HG02610 (cell line): Measurements from ENCODE around the gene PPIA.
"Not testable (repeated sequence)": the region's sequence is repeated elsewhere in the genome, so short reads cannot be mapped to it uniquely, and the experiment has no call there.

Experiments used
- ATAC-seq: cut with Tn5 transposase; IDR thresholded peaks from one replicate; pipeline ENCODE4 v1.9.1; 2021; ENCODE audit warnings: mild to moderate bottlenecking, moderate library complexity; ENCODE audit not compliant: unreplicated experiment

PPIA gene

DNA sequence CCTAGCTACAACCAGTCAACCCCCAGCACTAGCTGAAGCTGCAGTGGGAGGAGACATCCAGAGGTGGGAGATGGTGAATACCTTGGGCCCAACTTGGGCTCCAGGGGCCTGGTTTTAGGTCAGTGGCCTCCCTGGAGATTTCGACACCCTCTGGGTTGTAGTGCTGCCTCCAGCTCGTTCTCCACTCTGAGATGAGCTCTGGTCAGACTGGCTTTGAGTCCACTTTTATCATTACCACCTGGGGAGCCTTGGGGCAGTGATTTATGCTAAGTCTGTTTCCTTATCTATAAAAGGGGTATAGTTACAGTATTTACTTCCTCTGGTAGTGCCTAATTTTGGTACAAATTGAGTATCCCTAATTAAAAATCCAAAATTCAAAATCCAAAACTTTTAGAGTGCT, 22.8 kb downstream of the PPIA start:
- ATAC-seq: no peak

DNA sequence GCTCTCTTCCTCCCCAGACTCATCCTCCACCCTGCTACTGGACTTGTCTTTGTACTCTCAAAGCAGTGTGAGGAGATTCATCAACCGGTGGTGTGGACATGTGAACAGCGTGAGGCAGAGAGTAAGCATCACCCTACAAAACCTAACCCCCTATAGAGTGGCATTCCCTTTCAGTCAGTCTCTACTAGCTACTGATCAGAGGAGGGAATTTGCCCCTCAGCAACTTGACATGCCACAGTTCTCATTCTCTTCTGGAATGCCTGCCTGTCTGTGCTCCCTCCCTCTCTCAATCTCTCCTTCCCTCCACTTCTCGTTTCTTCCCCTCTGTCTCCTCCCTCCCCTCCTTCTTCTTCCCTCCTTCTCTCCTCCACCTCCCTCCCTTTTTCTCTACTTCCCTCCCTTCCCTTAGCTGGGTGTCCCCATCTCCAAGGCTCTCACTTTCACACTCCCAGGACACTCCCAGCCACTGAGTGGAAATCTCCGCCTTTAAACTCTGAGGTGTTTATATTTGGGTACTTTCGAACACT, 26.8 kb downstream of the PPIA start:
- no peak for ATAC-seq

DNA sequence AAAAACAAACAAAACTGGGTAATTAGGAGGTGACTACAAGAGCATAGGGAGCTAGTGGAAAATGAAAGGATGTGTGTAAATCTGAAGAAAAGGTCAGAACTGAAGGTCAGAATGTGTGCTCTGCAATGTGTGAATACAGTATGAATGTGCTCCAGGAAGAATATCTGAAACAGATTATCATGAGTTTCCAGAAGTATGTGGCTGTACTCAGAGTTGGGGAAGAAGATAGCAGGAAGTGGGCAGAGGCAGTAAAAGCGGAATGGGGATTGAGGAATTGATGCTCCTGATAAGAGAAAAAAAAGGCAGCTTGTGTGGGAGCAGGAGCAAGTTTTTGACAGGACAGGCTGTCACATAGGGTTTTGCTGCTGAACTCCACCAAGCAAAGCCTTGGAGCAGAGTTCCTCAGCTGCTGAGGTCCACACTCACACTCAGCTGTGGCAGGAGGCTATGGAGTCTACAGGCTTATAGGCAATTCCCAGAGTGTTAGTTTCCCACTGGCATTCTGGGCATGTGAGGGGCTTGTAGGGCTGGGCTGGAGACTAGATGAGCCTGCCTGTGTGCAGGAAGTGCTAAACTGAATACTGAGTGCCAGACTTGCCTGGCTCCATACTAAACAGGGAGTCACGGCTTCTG, 28.5 kb downstream of the PPIA start:
- no peak for ATAC-seq

- ATAC-seq: no peak
These were observed 31.1 kb downstream of the PPIA start for GRCh38 chr7:44827567-44827966.

DNA sequence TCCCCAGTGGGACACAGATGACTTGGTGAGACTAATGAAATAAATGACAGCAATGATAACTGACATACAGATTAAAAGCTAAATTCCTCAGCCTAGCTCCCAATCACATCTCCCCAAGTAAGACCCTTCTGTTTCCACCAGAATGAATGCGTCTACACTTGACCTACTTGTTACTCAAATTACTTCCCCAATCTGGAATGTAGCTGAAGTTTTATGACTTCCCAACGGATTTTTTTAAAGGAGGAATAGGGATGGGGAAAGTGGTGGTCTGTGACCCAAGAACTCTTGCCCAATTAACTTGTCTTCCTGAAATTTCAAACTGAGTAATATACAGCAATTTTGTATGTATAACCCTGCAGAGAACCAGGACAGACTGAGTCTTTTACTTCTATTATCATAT, 42.3 kb downstream of the PPIA start:
- ATAC-seq: no peak

DNA sequence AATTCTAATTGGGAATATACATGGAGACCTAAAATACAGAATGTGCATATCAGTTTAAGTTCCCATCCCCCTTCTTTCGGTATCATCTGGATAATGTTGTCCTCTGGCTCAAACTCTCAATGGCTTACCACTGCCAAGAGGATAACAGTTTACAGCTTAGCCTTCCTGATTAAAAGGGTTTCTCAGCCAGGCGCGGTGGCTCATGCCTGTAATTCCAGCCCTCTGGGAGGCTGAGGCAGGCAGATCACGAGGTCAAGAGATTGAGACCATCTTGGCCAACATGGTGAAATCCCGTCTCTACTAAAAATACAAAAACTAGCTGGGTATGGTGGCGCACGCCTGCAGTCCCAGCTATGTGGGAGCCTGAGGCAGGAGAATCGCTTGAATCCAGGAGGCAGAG, 46.2 kb downstream of the PPIA start:
- ATAC-seq: not testable (repeated sequence)

DNA sequence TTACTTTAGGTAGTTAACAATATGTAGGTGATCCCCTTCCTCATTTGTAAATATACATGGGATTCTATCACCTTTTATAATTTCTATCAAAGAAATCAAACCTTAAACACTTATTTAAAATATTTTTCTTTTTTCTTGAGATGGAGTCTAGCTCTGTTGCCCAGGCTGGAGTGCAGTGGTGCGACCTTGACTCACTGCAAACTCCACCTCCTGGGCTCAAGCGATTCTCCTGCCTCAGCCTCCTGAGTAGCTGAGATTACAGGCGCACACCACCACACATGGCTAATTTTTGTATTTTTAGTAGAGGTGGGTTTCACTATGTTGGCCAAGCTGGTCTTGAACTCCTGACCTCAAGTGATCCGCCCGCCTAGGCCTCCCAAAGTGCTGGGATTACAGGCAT, 47.0 kb downstream of the PPIA start:
- ATAC-seq: not testable (repeated sequence)

- ATAC-seq: no peak
These were observed 49.0 kb downstream of the PPIA start for GRCh38 chr7:44845451-44845850.

DNA sequence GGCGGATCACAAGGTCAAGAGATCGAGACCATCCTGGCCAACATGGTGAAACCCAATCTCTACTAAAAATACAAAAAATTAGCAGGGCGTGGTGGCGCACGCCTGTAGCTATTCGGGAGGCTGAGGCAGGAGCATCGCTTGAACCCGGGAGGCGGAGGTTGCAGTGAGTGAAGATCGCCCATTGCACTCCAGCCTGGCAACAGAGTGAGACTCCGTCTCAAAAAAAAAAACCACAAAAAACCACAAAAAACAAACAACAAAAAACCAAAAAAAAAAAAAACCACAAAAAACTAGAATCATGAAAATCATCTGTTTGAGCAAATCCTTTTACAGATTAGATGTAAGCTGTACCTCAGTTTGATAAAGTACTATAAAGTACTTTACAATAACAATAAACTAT, 49.9 kb downstream of the PPIA start:
- not testable (repeated sequence) for ATAC-seq

GRCh38 chr7:44846816-44847508, 50.5 kb downstream of the PPIA start:
- no peak for ATAC-seq

DNA sequence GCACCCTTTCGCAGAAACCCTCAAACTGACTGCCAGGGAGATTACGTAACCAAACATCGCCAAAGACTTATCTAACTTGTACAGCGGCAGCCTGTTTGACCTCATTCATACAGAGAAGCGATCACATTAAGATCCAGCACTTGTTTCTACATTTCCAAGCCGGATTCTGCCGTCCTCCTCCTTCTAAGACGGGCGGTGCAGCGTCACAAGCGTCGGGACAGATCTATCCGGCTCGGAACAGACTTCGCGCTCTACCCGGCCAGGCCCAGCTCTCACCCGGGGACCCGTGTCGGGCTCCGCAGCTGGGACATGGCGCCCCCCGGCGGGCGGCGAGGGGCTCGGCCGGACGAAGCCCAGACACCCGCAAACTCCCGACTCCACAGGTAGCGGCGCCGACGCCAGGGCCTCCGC, 51.0 kb downstream of the PPIA start:
- ATAC-seq: peak; percentile 64

DNA sequence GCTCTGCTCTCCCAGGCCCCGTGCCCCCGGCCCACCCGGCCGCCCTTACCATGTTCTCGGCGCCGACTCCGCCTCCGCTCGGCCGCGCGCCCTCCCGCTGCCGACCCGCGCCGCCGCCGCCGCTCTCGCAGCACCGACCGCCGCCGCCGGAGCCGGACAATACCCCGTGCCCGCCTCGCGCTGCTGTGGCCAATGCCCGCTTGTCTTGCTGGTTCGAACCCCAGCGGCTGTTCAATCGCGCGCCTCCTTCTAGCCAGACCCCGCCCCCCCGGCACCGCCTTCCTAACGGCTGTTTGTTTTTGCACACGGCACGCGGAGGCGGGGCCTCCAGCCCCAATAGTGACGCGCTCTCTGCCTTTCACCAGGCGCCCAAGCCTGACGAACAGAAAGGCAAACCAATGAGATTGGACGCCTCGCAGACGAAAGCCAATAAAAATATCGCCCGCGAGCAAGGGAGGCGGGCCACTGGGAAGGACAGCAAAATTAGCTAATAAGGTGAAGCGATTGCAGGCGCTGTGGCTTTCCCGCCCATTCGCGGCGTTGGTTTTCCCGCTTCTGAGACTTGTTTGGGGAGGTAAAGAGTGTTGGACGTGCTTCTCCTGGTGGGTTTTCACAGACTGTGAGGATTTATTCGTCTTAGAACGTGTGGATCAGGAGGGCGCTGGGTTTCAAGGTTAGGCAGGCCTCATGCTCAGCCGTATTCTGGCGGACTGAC, 51.6 kb downstream of the PPIA start, which contains the start of gene H2AZ2:
Gene H2AZ2 (minus strand): TSS at position 168 of the 715 bp plus-strand sequence. CDS start 116 bp downstream, at position 52.
- ATAC-seq: peak; percentile 85

DNA sequence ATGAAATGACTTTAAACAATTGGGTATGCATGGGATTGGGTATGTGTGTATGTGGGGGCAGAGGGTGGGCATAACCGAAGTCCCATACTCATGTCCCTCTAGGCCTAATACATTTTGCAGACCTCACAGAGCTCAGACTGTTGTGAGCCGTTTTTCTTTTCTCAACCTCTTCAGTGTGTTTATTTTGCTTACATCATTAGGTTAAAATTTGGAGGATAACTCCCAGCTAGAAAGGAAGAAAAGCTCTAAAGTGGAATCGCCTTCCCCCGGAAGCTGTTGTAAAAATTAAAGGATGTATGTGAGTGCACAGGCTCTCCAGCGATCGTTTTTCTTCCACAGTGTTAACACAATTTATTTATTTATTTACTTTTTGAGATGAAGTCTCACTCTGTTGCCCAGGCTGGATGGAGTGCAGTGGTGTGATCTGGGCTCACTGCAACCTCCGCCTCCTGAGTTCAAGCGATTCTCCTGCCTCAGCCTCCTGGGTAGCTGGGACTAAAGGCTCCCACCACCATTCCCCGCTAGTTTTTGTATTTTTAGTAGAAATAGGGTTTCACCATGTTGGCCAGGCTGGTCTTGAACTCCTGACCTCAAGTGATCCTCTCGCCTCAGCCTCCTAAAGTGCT, 52.9 kb downstream of the PPIA start:
- no peak for ATAC-seq

GRCh38 chr7:44849885-44850544, 53.5 kb downstream of the PPIA start:
- no peak for ATAC-seq

DNA sequence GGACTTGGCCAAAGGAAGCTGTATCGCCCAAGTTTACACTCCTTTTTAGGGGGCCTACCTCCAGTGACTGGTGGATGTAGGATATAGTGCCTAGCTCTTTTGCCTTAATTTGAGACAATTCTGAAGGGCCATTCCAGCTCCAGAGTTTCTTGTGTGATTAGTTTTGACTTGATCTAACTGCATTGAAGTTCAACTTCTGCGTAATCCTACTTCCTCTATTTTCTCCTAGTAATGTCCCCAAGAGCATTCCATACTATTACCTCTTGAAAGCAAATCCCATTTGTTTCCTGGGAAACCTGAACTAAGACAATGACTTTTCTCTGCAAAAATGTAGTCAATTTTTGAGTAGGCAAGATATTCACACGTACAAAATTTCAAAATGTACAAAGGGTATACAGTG, 56.1 kb downstream of the PPIA start:
- ATAC-seq: no peak
